Activated T-helper 9 cell treated with anti-CD3 and anti-CD28 coated beads, Interleukin-2, amount 50 U/mL, for 16 hours (primary cell): ENCODE measurements around the gene PDE4B.
"Not testable (repeated sequence)": the region's sequence is repeated elsewhere in the genome, so short reads cannot be mapped to it uniquely, and the experiment has no call there.

Experiments used
- DNase-seq: peaks from one replicate; pipeline ENCODE4 v3.0.0-alpha.2; 2020; ENCODE audit warnings: low read depth

The PDE4B gene

GRCh38 chr1:66055092-66055491 is 262.4 kb downstream of the PDE4B start:
- no peak for DNase-seq

GRCh38 chr1:66057448-66057847 is 264.8 kb downstream of the PDE4B start:
- DNase-seq, result not testable (repeated sequence)

- no peak for DNase-seq
Observed at GRCh38 chr1:66058558-66058957, 265.9 kb downstream of the PDE4B start.

DNA sequence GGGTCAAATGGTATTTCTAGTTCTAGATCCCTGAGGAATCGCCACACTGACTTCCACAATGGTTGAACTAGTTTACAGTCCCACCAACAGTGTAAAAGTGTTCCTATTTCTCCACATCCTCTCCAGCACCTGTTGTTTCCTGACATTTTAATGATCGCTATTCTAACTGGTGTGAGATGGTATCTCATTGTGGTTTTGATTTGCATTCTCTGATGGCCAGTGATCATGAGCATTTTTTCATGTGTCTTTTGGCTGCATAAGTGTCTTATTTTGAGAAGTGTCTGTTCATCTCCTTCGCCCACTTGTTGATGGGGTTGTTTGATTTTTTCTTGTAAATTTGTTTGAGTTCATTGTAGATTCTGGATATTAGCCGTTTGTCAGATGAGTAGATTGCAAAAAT is 274.5 kb downstream of the PDE4B start:
- DNase-seq, result not testable (repeated sequence)

- no peak for DNase-seq
Observed at GRCh38 chr1:66069976-66070876, 277.5 kb downstream of the PDE4B start.

GRCh38 chr1:66073388-66073787 is 280.7 kb downstream of the PDE4B start:
- DNase-seq, result no peak

DNA sequence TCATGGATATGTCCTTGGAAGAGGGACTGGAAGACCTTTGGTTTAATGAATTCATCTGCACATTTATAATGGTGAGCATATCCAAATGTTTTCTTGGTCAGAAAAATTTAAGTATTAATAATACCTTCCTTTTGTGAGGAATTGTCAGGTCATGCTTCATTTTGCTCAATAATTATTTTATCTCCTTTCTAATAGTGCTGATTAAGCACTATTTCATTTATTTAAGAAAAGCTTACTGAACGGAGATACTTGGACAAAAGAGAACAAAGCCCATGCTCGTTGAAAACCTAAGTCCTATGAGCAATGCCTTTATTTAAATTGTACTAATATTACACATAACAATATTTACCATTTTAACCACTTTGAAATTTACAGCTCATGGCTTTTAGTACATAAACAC is 281.5 kb downstream of the PDE4B start:
- no peak for DNase-seq

DNA sequence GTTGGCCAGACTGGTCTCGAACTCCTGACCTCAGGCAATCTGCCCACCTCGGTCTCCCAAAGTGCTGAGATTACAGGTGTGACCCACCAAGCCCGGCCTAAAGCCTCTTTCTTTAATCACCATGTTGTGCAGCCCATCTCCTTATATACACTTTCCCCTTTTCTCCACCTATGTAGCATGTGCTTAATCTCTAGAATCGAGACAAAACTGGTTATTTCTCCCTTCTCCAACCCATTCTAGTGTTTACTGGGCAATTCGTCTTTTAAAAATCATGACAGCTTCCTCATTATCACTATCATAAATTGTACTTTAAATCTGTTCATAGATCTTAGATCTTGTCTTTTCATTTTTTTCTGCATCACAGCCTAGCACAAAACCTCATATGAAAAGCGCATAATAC is 285.7 kb downstream of the PDE4B start:
- DNase-seq, result no peak

DNA sequence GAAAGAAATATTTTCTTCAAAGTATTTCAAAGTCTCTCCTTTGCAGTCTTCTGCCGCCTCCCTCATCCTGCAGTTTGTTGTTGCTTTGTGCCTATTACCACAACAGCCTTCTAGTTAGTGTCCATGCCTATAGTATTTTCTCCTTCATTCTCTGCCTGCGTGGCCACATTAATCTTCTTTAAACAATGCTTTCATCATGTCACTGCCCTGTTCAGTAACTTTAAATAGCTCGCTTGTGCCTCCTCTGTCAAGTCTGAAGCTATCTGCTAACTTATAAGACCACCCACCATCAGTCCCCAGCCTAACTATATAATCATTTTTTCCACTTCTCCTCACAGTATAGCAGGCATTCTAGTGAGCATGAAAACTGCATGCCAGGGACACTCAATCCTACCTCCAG is 290.3 kb downstream of the PDE4B start:
- DNase-seq, result no peak

- no peak for DNase-seq
Observed at GRCh38 chr1:66084442-66084841, 291.7 kb downstream of the PDE4B start.

GRCh38 chr1:66085600-66085999 is 292.9 kb downstream of the PDE4B start:
- DNase-seq, result no peak

DNA sequence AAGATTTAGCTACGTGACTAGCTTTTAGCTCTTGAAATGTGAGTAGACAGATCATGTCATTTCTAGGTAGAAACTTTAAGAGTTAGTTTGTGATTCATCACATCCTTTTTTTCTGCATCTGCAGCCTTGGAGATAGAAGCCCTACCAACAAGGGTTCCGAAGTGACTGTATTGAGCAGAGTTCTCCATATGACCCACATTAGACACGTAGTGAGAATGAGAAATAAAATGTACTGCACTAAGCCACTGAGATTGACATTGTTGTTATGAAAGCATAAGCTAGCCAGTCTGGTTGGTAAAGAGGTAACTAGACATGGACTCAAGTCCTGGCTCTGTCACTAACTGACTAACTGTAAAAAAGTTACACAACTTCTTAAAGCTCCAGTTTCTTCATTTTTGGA is 296.1 kb downstream of the PDE4B start:
- DNase-seq, result no peak

DNA sequence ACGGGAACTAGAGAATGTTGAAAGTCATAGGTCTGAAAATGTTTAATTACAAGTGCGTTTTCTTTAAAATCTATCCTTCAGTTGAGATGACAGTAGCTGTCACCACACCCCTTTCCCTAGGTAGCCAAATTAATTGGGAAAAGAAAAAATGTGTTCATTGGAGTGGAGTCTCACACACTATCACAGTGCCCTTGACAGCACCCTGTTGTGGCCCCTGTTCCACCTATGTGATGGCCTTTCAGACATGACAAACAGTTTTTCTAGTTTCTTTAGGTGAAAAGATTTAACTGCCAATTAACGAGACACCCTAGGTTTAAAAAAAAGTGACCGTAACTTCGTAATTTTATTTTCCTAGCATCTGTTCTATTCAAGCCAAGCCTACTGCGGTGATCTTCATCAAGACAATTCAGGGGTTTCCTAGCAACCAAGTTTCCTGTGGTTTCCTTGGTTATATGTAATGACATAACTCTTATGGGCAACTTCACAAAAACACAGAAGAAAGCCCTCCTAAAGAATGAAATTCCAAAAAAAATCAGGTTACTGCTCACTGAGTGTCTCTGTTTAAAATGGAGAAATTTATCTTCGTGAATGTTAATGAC is 298.3 kb downstream of the PDE4B start:
- DNase-seq, result no peak

GRCh38 chr1:66095190-66095589 is 302.5 kb downstream of the PDE4B start:
- no peak for DNase-seq

DNA sequence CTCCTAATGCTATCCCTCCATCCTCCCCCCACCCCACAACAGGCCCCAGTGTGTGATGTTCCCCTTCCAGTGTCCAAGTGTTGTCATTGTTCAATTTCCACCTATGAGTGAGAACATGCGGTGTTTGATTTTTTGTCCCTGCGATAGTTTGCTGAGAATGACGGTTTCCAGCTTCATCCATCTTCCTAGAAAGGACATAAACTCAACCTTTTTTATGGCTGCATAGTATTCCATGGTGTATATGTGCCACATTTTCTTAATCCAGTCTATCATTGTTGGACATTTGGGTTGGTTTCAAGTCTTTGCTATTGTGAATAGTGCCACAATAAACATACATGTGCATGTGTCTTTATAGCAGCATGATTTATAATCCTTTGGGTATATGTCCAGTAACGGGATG is 308.3 kb downstream of the PDE4B start:
- not testable (repeated sequence) for DNase-seq

GRCh38 chr1:66104076-66104475 is 311.4 kb downstream of the PDE4B start:
- DNase-seq, result not testable (repeated sequence)

- no peak for DNase-seq
Observed at GRCh38 chr1:66108624-66109023, 315.9 kb downstream of the PDE4B start.

DNA sequence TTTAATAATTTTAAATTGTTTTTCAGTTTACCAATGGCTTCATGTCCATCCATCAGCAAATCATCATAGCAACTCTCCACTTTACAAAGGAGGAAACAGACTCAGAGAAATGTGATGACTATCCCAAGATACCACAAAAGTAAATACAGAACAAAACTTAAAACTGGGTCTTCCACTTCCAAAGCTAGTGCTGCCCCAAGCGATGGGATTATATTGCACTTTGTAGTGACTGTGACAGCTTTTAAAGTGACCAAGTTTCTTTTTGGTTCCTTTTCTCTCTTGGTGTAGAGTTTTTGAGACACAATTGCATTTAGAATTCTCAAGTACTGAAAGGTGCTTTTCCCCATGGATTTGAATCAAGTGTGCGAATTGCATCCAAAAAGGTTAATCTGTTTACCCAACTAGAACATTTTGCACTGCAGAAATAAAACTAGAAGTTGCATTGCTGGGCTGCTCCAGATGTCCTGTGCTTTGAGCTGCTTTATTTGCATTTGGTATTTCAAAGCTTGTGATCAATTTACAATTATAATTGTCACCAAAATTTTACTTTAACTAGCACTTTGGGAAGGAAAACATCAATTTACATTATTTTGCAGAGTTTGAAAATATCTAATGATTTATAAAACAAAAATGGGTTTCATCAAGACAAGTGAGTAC is 320.2 kb downstream of the PDE4B start:
- no peak for DNase-seq

- no peak for DNase-seq
Observed at GRCh38 chr1:66119148-66119547, 326.5 kb downstream of the PDE4B start.

GRCh38 chr1:66124670-66125069 is 332.0 kb downstream of the PDE4B start:
- no peak for DNase-seq

GRCh38 chr1:66128641-66129040 is 335.9 kb downstream of the PDE4B start:
- DNase-seq, result not testable (repeated sequence)

DNA sequence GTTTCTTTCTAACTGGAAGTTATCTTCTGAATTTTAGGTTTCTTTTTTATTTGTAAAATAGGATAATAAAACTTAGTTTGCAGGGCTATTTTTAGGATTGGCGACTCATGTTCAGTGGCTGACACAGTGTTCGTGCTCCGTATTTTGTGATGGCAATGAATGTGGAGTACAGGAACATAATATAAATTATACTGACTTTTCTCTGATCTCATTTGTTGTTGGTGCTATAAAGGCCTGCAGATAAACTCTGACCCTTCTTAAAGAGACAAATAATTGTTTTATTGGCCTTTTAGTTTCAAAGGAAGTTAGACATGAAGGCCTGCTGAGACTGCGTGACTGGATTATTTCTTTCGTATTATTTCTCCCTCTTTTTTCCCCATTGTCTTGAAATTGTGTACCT is 339.6 kb downstream of the PDE4B start:
- DNase-seq, result no peak

GRCh38 chr1:66134004-66134403 is 341.3 kb downstream of the PDE4B start:
- DNase-seq, result no peak
